Activated gamma-delta T cell treated with anti-CD3 and anti-CD28 coated beads, Interleukin-2, amount 50 U/mL, for 16 hours (primary cell): Measurements from ENCODE around the gene HTRA3.

Experiments
- DNase-seq: peaks from one replicate; pipeline ENCODE4 v3.0.0-alpha.2; 2020; ENCODE audit warnings: low read depth

Gene HTRA3

DNA sequence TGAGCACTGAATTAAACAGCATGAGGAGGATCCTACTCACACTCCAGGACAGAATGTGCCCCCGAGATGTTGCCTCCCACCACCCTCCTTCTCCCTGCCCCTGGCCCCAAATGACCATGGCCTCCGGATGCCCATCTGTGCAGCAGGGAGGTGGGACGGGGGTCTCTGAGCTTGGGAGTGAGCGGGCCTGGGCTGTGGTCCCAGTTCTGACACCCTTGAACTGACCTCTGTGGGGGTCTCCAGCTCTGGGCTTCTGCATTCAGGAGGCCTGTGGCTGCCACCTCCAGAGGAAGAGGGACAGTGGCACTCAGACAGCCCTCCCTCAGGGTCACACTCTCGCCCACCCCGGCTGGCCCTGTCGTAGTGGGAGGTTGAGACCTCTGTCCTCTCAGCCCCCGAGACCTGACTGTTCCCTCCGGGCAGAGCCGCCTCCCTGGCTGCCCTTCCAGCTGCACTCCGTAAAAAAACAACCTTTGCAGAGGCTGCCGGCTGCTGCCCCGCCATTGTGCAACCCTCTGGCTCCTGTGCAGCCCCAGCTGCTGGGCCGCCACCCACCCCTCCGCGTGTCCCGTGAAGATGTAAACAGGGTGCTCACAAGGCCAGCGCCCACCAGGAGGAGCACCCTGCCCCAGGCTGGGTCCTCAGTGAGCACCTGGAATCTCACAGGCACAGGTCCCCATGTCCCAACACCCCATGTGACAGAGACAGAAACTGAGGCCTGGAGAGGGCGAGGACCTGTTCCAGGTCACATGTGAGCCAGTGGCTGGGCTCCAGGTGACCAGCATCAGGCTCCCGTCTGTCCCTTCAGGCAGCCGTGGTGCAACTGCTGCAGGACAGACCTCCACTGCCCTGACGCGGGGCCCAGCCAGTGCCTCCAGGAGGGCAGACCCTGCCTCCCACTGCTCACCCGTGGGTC is 39.6 kb downstream of the HTRA3 start:
- DNase-seq: no peak

DNA sequence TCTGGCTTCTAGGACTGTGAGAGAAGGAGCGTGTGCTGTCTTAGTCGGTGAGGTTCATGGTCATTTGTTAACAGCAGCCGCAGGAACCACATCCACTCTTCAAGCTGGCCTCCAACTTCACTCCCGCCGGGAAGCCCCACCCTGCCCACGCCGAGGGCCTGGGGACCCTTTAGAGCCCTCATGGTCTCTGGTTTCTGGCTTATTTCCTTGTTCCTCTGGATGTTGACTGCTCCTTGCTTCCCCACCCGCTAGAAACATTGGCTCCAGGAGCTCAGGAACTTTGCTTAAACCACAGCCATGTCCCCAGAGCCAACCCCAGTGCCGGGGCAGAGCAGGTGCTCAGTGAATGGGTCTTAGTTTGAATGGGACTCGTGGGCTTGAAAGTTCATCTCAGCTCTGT is 40.8 kb downstream of the HTRA3 start:
- DNase-seq: no peak

GRCh38 chr4:8311101-8312068 is 41.8 kb downstream of the HTRA3 start:
- DNase-seq: no peak

GRCh38 chr4:8312069-8312445 is 42.5 kb downstream of the HTRA3 start:
- DNase-seq: no peak

GRCh38 chr4:8312976-8313375 is 43.4 kb downstream of the HTRA3 start:
- DNase-seq: no peak

DNA sequence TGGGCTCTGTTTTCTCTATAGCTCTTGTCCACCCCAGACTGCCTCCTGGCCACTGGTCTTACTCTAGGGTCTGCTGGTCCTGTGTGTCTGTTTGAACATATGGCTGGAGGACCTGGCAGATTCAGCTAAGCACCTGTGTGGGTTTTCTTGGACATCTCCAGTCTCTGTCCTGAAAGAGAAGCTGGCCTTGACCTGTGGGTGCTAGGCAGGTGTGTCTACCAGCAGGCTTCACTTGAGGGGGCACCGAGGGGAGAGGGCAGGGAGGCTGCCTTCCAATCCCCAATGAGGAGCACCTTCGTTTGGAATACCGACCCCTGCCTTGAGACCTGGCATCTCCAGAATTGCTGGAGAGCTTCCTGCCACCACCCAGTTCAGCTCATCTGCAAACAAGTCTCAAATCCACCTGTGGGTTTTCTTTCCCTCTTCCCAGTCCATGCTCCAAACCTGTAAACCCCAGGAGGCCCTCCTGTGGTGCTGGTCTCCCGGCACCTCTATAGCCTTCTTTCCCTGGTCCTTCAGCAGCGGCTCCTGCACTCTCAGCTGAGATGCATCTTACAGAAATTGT is 45.2 kb downstream of the HTRA3 start:
- no peak for DNase-seq

GRCh38 chr4:8315435-8316250 is 46.1 kb downstream of the HTRA3 start:
- no peak for DNase-seq

DNA sequence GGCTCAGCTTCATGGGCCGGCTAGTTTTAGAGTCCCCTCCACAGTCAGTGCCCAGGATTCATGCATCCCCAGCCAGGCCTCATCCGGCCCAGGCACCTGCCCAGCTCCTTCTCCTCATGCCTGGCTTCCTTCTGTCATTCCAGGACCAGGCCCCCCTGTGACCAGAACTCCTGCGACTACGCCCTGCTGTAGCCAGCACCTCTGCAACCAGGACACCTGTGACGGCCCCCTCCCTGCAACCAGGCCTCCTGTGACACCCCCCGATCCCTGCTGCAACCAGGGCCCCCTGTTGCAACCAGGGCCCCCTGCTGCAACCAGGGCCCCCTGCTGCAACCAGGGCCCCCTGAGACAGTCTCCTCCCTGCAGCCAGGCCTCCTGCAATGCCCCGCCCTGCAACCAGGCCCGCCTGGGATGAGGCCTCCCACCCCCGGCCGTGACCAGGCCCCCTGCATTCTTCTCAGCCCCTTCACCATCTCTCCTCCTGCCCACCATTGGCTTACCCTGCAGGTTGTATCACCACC is 46.8 kb downstream of the HTRA3 start:
- DNase-seq: no peak

DNA sequence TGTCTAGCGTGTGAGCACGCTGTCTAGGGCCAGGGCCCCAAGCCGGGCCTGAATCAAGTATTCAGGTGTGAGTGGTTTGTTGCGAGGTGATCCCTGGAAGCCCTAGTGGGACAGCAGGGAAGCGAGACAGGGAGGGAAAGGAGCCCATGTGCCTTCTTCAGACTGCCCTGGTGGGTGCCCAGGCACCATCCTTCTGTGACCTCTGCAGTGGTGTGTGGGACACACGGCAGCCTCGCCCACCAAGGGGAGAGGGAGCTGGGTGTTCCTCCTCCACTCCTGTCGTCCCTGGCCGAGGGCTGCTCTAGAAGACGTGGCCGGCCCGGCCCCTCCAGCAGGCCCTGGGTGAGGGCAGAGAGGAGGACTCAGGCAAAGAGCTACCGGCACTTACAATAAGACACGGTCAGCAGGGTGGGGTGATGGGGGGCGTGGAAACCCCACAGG is 47.4 kb downstream of the HTRA3 start:
- DNase-seq: no peak

GRCh38 chr4:8317474-8317873 is 47.9 kb downstream of the HTRA3 start:
- DNase-seq: no peak

DNA sequence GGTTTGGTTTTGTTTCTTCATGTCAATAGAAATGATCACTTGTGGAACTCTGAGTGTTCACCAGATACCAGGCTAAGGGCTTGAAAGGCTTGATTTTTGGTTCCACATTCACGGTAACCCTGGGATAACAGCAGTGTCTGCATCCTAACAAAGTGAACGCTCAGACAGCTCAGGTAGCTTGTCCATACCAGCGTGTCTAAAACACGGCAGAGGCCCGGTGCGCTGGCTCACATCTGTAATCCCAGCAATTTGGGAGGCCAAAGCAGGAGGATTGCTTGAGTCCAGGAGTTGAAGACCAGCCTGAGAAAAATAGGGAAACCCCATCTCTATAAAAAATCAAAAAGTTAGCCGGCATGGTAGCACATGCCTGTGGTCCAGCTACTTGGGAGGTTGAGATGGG is 49.0 kb downstream of the HTRA3 start:
- DNase-seq: no peak

- DNase-seq: no peak
Observed at GRCh38 chr4:8319061-8319460, 49.5 kb downstream of the HTRA3 start.

DNA sequence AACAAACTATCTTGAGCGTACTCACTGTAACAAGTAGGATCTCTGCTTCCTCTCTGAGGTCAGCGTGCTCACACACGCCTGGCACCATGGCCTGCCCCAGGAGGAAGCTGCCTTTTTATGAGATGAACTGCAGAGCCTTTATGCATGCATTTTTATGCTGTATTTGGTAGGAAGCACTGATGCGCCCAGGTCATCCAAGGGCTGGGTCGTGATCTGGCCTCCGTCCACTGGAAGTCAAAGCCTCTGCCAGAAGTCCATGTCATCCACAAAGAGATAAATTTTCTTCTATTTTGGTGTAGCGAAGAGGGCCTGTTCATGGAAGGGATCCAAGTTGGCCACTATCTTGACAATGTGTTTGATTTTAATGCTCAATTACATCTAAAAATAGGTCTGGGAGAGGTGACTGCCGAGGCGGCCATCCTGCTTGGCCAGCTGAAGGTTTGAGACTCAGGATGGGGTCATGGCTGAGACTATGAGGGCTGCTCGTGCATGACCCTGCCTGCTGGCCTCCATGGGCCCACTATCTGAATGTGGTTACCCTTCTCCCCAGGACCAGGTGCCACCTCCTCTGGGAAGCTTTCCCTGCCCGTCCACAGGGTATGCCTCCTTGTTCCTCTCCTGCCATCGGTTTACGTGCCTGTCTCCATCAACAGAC is 50.3 kb downstream of the HTRA3 start:
- no peak for DNase-seq

DNA sequence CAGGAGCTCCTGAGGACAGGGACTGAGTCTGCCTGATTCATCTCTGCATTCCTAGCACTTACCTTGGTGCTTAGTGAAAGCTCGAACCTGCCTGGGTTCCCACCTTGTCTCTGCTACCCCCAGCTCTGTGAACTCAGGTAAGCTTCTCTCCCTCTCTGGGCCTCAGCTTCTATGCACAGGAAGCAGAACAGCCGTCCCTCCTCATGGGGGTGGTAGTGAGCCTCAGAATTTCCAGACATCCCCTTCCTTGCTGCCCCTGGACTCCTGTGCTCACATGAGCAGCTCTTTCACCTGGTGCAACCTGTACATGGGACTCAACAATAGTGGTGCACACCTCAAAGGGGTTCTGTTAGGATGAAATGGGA is 50.8 kb downstream of the HTRA3 start:
- DNase-seq: no peak

DNA sequence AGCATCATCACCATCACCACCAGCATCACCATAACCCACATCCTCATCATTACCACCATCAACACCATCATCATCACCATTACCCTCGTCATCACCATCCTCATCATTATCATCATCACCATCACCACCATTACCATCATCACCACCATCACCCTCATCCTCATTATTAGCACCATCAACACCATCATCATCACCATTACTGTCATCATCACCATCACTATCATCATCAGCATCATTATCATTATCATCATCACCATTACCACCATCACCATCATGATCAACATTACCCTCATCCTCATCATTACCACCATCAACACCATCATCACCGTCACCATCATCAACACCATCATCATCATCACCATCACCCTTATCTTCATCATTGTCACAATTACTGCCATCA is 51.7 kb downstream of the HTRA3 start:
- no peak for DNase-seq

- DNase-seq: no peak
Observed at GRCh38 chr4:8321771-8322170, 52.2 kb downstream of the HTRA3 start.

GRCh38 chr4:8322794-8323704 is 53.5 kb downstream of the HTRA3 start:
- no peak for DNase-seq

DNA sequence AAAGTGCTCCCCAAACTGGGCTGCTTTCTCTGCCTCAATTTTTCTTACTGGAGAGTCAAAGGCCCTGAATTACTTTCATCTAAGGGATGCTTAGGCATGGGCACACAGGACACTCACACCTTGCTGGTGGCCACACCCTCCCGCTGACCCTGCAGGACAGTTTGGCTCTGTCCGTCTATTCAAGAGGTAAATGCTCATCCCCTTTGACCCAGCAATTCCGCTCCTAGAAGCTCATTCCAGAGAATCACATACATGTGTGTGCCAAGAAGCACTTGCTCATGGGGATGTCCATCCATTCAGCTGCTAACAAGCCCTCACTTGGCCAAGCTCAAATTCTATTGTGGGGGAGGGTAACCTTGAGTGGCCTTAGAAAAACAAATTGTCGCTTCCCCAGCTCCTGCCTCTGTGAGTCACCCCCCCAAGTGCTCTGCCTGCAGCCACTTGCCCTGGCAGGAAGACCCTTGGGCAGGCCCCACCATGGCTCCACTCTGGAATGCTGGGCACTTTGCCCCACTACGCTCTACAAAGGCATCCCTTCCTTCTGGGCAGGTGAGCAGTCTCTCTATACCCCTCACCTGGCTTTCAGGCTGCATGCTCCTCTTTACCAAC is 54.5 kb downstream of the HTRA3 start:
- no peak for DNase-seq

DNA sequence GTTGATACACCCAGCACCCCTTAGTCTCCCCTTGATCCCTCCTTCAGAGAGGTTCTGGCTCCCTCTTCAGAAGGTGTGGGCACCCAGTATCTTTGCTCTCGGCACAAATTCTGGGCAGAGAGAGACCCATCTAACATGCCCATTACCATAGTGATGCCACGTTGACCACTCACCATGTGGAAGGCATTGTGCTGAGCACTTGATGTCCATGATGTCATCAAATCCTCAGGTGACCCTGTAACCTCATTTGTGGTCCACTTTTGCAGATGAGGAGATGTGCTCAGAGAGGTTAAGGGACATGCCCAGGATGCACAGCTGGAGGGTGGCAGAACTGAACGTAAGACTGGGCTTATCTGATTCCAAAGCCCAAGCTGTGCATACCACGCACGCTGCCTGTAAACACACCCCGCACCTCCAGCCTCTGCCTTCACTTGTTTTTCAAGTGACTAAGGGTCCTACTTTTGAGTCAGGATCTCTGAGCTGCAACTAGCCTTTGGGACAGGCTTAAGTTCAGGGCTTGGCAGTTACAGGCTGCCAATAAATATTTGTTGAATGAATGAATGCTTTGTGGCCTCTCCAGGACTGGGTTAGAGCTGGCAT is 55.2 kb downstream of the HTRA3 start:
- DNase-seq: no peak
